Mesendoderm (in vitro differentiated cells): ENCODE results near the gene TNFSF12.

ENCODE experiments used
- DNase-seq: peaks from one replicate; pipeline ENCODE4 v3.0.0; 2013
- H2AK5ac ChIP-seq: 2 replicates; pipeline ENCODE4 v1.6.1; 2013; ENCODE audit warnings: low read length, inconsistent platforms
- H2BK120ac ChIP-seq: 2 replicates; pipeline ENCODE4 v1.6.1; 2013; ENCODE audit warnings: low read depth, mild to moderate bottlenecking, low read length, moderate library complexity, mixed read lengths
- H2BK15ac ChIP-seq: replicated peaks from 2 replicates; pipeline ENCODE4 v1.6.1; 2013; ENCODE audit warnings: low read depth, mild to moderate bottlenecking, moderate library complexity
- H2BK5ac ChIP-seq: 2 replicates; pipeline ENCODE4 v1.6.1; 2013; ENCODE audit warnings: low read length, inconsistent platforms
- H3K18ac ChIP-seq: 2 replicates; pipeline ENCODE4 v1.6.1; 2013; ENCODE audit warnings: mild to moderate bottlenecking, low read length, mixed read lengths
- H3K23ac ChIP-seq: one replicate; pipeline ENCODE4 v1.6.1; 2013; ENCODE audit warnings: low read length
- H3K27ac ChIP-seq: 2 replicates; pipeline ENCODE4 v1.5.1; 2013; ENCODE audit warnings: low read depth, mild to moderate bottlenecking, inconsistent platforms, low read length, moderate library complexity
- H3K27me3 ChIP-seq: 2 replicates; pipeline ENCODE4 v1.6.1; 2013; ENCODE audit warnings: low read length, control low read depth, mild to moderate bottlenecking, inconsistent platforms; ENCODE audit not compliant: insufficient read depth, poor library complexity
- H3K36me3 ChIP-seq: 2 replicates; pipeline ENCODE4 v1.6.1; 2013; ENCODE audit warnings: low read length, inconsistent platforms; ENCODE audit not compliant: control insufficient read depth, insufficient read depth
- H3K4ac ChIP-seq: one replicate; pipeline ENCODE4 v1.6.1; 2013; ENCODE audit warnings: low read depth, mild to moderate bottlenecking, low read length, moderate library complexity
- H3K4me1 ChIP-seq: 2 replicates; pipeline ENCODE4 v1.6.1; 2013; ENCODE audit warnings: low read depth, low read length, inconsistent platforms; ENCODE audit not compliant: control insufficient read depth
- H3K4me2 ChIP-seq: 2 replicates; pipeline ENCODE4 v1.6.1; 2013; ENCODE audit warnings: low read length
- H3K4me3 ChIP-seq: 2 replicates; pipeline ENCODE4 v1.5.1; 2013; ENCODE audit warnings: mild to moderate bottlenecking, low read length
- H3K56ac ChIP-seq: one replicate; pipeline ENCODE4 v1.6.1; 2013; ENCODE audit warnings: low read length
- H3K79me1 ChIP-seq: 2 replicates; pipeline ENCODE4 v1.6.1; 2013; ENCODE audit warnings: low read length, inconsistent platforms
- H3K79me2 ChIP-seq: 2 replicates; pipeline ENCODE4 v1.6.1; 2013; ENCODE audit warnings: mild to moderate bottlenecking, low read length; ENCODE audit not compliant: control insufficient read depth, insufficient read depth
- H3K9ac ChIP-seq: 2 replicates; pipeline ENCODE4 v1.6.1; 2013; ENCODE audit warnings: low read length, inconsistent platforms
- H4K5ac ChIP-seq: one replicate; pipeline ENCODE4 v1.6.1; 2013; ENCODE audit warnings: low read length
- H4K8ac ChIP-seq: one replicate; pipeline ENCODE4 v1.6.1; 2013; ENCODE audit warnings: low read depth, mild to moderate bottlenecking, control low read depth, low read length, moderate library complexity
- WGBS: extraction: QIAGEN DNeasy Blood & Tissue Kit; methylation state at CpG from one replicate; pipeline ENCODE4 v1.1.7; 2013; ENCODE audit warnings: low lambda C conversion rate, missing lambda C conversion rate; ENCODE audit not compliant: insufficient coverage; ENCODE audit errors: extremely low coverage; 5-methylcytosine and 5-hydroxymethylcytosine counted together

The TNFSF12 gene

GRCh38 chr17:7582396-7583252 lies 33.8 kb downstream of the TNFSF12 start:
- Histone ChIP-seq H2BK5ac (peak overlapping the region; percentile 87), H3K27me3 (no peaks in the 10 kb centered on the region), H2BK15ac (no peak overlapping the region), H3K27ac (peak overlapping the region; percentile 61), H3K4me3 (no peak overlapping the region), H3K9ac (peak overlapping the region; percentile 91), H2AK5ac (peak overlapping the region; percentile 96), H3K36me3 (peaks cover 8% of the 10 kb centered on the region), H3K4me2 (peak overlapping the region; percentile 20), H3K4ac (peak overlapping the region; percentile 76), H3K23ac (peak overlapping the region; percentile 89), H4K5ac (peak overlapping the region; percentile 39), H3K4me1 (peaks cover 7% of the 10 kb centered on the region), H2BK120ac (no peak overlapping the region), H4K8ac (peak overlapping the region; percentile 65), H3K18ac (peak overlapping the region; percentile 34), H3K79me2 (peaks cover 4% of the 10 kb centered on the region), H3K56ac (peak overlapping the region; percentile 100), H3K79me1 (peaks cover 9% of the 10 kb centered on the region)
- DNase-seq = no peak
- WGBS = no CpG with 5 or more reads among the region's 36 CpGs

GRCh38 chr17:7583253-7584109 lies 34.6 kb downstream of the TNFSF12 start, which contains the start of gene MPDU1:
Gene MPDU1 (plus strand): TSS chr17:7583852. CDS start chr17:7583863, 11 bp downstream.
- peak within 1 kb of the TSS; percentile 89 for H3K23ac ChIP-seq
- H3K79me1 ChIP-seq = peaks cover 9% of the 10 kb centered on the region
- peak within 1 kb of the TSS; percentile 68 for H3K4me2 ChIP-seq
- H3K79me2 ChIP-seq = peaks cover 4% of the 10 kb centered on the region
- DNase-seq = peak; percentile 97
- peak within 1 kb of the TSS; percentile 87 for H3K4me3 ChIP-seq
- H4K5ac ChIP-seq = peak within 1 kb of the TSS; percentile 92
- peak within 1 kb of the TSS; percentile 100 for H2AK5ac ChIP-seq
- H3K4ac ChIP-seq = peak within 1 kb of the TSS; percentile 88
- peaks cover 3% of the 10 kb centered on the region for H3K36me3 ChIP-seq
- peaks cover 7% of the 10 kb centered on the region for H3K4me1 ChIP-seq
- peak within 1 kb of the TSS; percentile 65 for H4K8ac ChIP-seq
- peak within 1 kb of the TSS; percentile 56 for H3K18ac ChIP-seq
- H2BK120ac ChIP-seq = no peak within 1 kb of the TSS
- H2BK15ac ChIP-seq = no peak within 1 kb of the TSS
- peak within 1 kb of the TSS; percentile 93 for H2BK5ac ChIP-seq
- peak within 1 kb of the TSS; percentile 78 for H3K27ac ChIP-seq
- H3K27me3 ChIP-seq = no peaks in the 10 kb centered on the region
- H3K56ac ChIP-seq = peak within 1 kb of the TSS; percentile 100
- H3K9ac ChIP-seq = peak within 1 kb of the TSS; percentile 94
- no CpG with 5 or more reads among the region's 69 CpGs for WGBS

GRCh38 chr17:7586673-7587419 lies 38.0 kb downstream of the TNFSF12 start:
- H2BK15ac ChIP-seq = no peak overlapping the region
- no peak overlapping the region for H3K23ac ChIP-seq
- peak; percentile 71 for DNase-seq
- H3K79me1 ChIP-seq = peaks cover 7% of the 10 kb centered on the region
- no peak overlapping the region for H3K4ac ChIP-seq
- H4K5ac ChIP-seq = no peak overlapping the region
- no peak overlapping the region for H3K9ac ChIP-seq
- no peak overlapping the region for H3K4me2 ChIP-seq
- no CpG with 5 or more reads among the region's 9 CpGs for whole genome bisulfite sequencing
- no peak overlapping the region for H3K4me3 ChIP-seq
- H3K79me2 ChIP-seq = peaks cover 5% of the 10 kb centered on the region
- H3K18ac ChIP-seq = no peak overlapping the region
- peaks cover 1% of the 10 kb centered on the region for H3K36me3 ChIP-seq
- H3K4me1 ChIP-seq = peaks cover 10% of the 10 kb centered on the region
- no peak overlapping the region for H3K56ac ChIP-seq
- no peak overlapping the region for H3K27ac ChIP-seq
- no peak overlapping the region for H2AK5ac ChIP-seq
- no peak overlapping the region for H2BK120ac ChIP-seq
- no peak overlapping the region for H2BK5ac ChIP-seq
- no peaks in the 10 kb centered on the region for H3K27me3 ChIP-seq
- H4K8ac ChIP-seq = no peak overlapping the region

GRCh38 chr17:7587420-7588151 lies 38.7 kb downstream of the TNFSF12 start:
- no peak overlapping the region for H3K23ac ChIP-seq
- H3K4me1 ChIP-seq = peaks cover 10% of the 10 kb centered on the region
- no peak overlapping the region for H4K5ac ChIP-seq
- WGBS = no CpG with 5 or more reads among the region's 12 CpGs
- H3K27me3 ChIP-seq = no peaks in the 10 kb centered on the region
- no peak overlapping the region for H3K18ac ChIP-seq
- peak overlapping the region; percentile 50 for H3K56ac ChIP-seq
- no peak overlapping the region for H2AK5ac ChIP-seq
- peak overlapping the region; percentile 20 for H3K9ac ChIP-seq
- peaks cover 1% of the 10 kb centered on the region for H3K36me3 ChIP-seq
- H2BK5ac ChIP-seq = no peak overlapping the region
- no peak overlapping the region for H3K4me2 ChIP-seq
- H3K79me2 ChIP-seq = peaks cover 5% of the 10 kb centered on the region
- H2BK120ac ChIP-seq = no peak overlapping the region
- no peak overlapping the region for H3K27ac ChIP-seq
- H3K4me3 ChIP-seq = no peak overlapping the region
- H3K79me1 ChIP-seq = peaks cover 7% of the 10 kb centered on the region
- H2BK15ac ChIP-seq = no peak overlapping the region
- H4K8ac ChIP-seq = no peak overlapping the region
- H3K4ac ChIP-seq = no peak overlapping the region
- no peak for DNase-seq
